ENCODE data around the gene GGA1. TPM values are rescaled to one million over a fixed set of nuclear protein-coding genes. Genes with fewer than 3 reads are reported as not detected.
"Not testable (repeated sequence)": the region's sequence is repeated elsewhere in the genome, so short reads cannot be mapped to it uniquely, and the experiment has no call there.

GGA1 gene
- total RNA-seq, 1 donor from 2014 or later, result 15.7 TPM

GRCh38 chr22:37643225-37643847 lies 34.7 kb downstream of the GGA1 start:
- no peak overlapping the region for H3K4me3 ChIP-seq (ENCODE audit: low read length in 3 of 3)
- H3K9ac ChIP-seq (ENCODE audit: low read depth in 1 of 3, low read length in 3 of 3), result peak overlapping the region in 2 of 3 donors; percentile 33 to 45
- peaks cover 0 to 20% (median 17%) of the 10 kb centered on the region in 3 donors for H3K4me1 ChIP-seq (ENCODE audit: control insufficient read depth in 3 of 3, insufficient read depth in 3 of 3, low read length in 3 of 3)
- no peak overlapping the region for H3K27ac ChIP-seq (ENCODE audit: low read depth, low read length)
- H3K9me3 ChIP-seq (ENCODE audit: control insufficient read depth in 3 of 3, low read length in 3 of 3), result no peaks in the 10 kb centered on the region
- H3K27me3 ChIP-seq (ENCODE audit: control insufficient read depth in 3 of 3, insufficient read depth in 3 of 3, low read length in 3 of 3), result peaks cover 3 to 24% (median 11%) of the 10 kb centered on the region in 3 donors
- no peaks in the 10 kb centered on the region for H3K36me3 ChIP-seq (ENCODE audit: control insufficient read depth in 3 of 3, insufficient read depth in 3 of 3, low read length in 3 of 3)

GRCh38 chr22:37647317-37647716 lies 38.7 kb downstream of the GGA1 start:
- no peak overlapping the region for H3K27ac ChIP-seq (ENCODE audit: low read depth, low read length)
- H3K4me1 ChIP-seq (ENCODE audit: control insufficient read depth in 3 of 3, insufficient read depth in 3 of 3, low read length in 3 of 3), result peaks cover 0 to 9% (median 8%) of the 10 kb centered on the region in 3 donors
- no peaks in the 10 kb centered on the region for H3K36me3 ChIP-seq (ENCODE audit: control insufficient read depth in 3 of 3, insufficient read depth in 3 of 3, low read length in 3 of 3)
- no peak overlapping the region for H3K9ac ChIP-seq (ENCODE audit: low read depth in 1 of 3, low read length in 3 of 3)
- no peak overlapping the region for H3K4me3 ChIP-seq (ENCODE audit: low read length in 3 of 3)
- H3K27me3 ChIP-seq (ENCODE audit: control insufficient read depth in 3 of 3, insufficient read depth in 3 of 3, low read length in 3 of 3), result no peaks in the 10 kb centered on the region
- no peaks in the 10 kb centered on the region for H3K9me3 ChIP-seq (ENCODE audit: control insufficient read depth in 3 of 3, low read length in 3 of 3)

- Histone ChIP-seq H3K4me1 (ENCODE audit: control insufficient read depth in 3 of 3, insufficient read depth in 3 of 3, low read length in 3 of 3) (peaks cover 0 to 9% (median 8%) of the 10 kb centered on the region in 3 donors), H3K9me3 (ENCODE audit: control insufficient read depth in 3 of 3, low read length in 3 of 3) (no peaks in the 10 kb centered on the region), H3K36me3 (ENCODE audit: control insufficient read depth in 3 of 3, insufficient read depth in 3 of 3, low read length in 3 of 3) (no peaks in the 10 kb centered on the region), H3K27me3 (ENCODE audit: control insufficient read depth in 3 of 3, insufficient read depth in 3 of 3, low read length in 3 of 3) (no peaks in the 10 kb centered on the region), H3K27ac (ENCODE audit: low read depth, low read length) (no peak overlapping the region), H3K4me3 (ENCODE audit: low read length in 3 of 3) (no peak overlapping the region), H3K9ac (ENCODE audit: low read depth in 1 of 3, low read length in 3 of 3) (no peak overlapping the region)
Measured at GRCh38 chr22:37647928-37648327, 39.3 kb downstream of the GGA1 start.

GRCh38 chr22:37650463-37651136 lies 42.0 kb downstream of the GGA1 start:
- H3K27ac ChIP-seq (ENCODE audit: low read depth, low read length), result no peak overlapping the region

GRCh38 chr22:37654563-37655251 lies 46.1 kb downstream of the GGA1 start:
- peaks cover 13 to 14% (median 14%) of the 10 kb centered on the region in 3 donors for H3K4me1 ChIP-seq (ENCODE audit: control insufficient read depth in 3 of 3, insufficient read depth in 3 of 3, low read length in 3 of 3)
- no peaks in the 10 kb centered on the region for H3K27me3 ChIP-seq (ENCODE audit: control insufficient read depth in 3 of 3, insufficient read depth in 3 of 3, low read length in 3 of 3)
- no peaks in the 10 kb centered on the region for H3K9me3 ChIP-seq (ENCODE audit: control insufficient read depth in 3 of 3, low read length in 3 of 3)
- H3K4me3 ChIP-seq (ENCODE audit: low read length in 3 of 3), result no peak overlapping the region
- no peak overlapping the region for H3K9ac ChIP-seq (ENCODE audit: low read depth in 1 of 3, low read length in 3 of 3)
- H3K27ac ChIP-seq (ENCODE audit: low read depth, low read length), result no peak overlapping the region
- peaks cover 0 to 3% (median 0%) of the 10 kb centered on the region in 3 donors for H3K36me3 ChIP-seq (ENCODE audit: control insufficient read depth in 3 of 3, insufficient read depth in 3 of 3, low read length in 3 of 3)

More at GRCh38 chr22:37650463-37651136, 42.0 kb downstream of the GGA1 start:
- no peaks in the 10 kb centered on the region for H3K4me1 ChIP-seq (ENCODE audit: control insufficient read depth in 3 of 3, insufficient read depth in 3 of 3, low read length in 3 of 3)
- H3K36me3 ChIP-seq (ENCODE audit: control insufficient read depth in 3 of 3, insufficient read depth in 3 of 3, low read length in 3 of 3), result peaks cover 0 to 3% (median 0%) of the 10 kb centered on the region in 3 donors
- no peak overlapping the region for H3K4me3 ChIP-seq (ENCODE audit: low read length in 3 of 3)
- no peaks in the 10 kb centered on the region for H3K27me3 ChIP-seq (ENCODE audit: control insufficient read depth in 3 of 3, insufficient read depth in 3 of 3, low read length in 3 of 3)
- no peaks in the 10 kb centered on the region for H3K9me3 ChIP-seq (ENCODE audit: control insufficient read depth in 3 of 3, low read length in 3 of 3)
- no peak overlapping the region for H3K9ac ChIP-seq (ENCODE audit: low read depth in 1 of 3, low read length in 3 of 3)

GRCh38 chr22:37655252-37655563 lies 46.6 kb downstream of the GGA1 start:
- Histone ChIP-seq H3K27me3 (ENCODE audit: control insufficient read depth in 3 of 3, insufficient read depth in 3 of 3, low read length in 3 of 3) (no peaks in the 10 kb centered on the region), H3K9me3 (ENCODE audit: control insufficient read depth in 3 of 3, low read length in 3 of 3) (no peaks in the 10 kb centered on the region), H3K27ac (ENCODE audit: low read depth, low read length) (no peak overlapping the region), H3K4me3 (ENCODE audit: low read length in 3 of 3) (no peak overlapping the region), H3K36me3 (ENCODE audit: control insufficient read depth in 3 of 3, insufficient read depth in 3 of 3, low read length in 3 of 3) (peaks cover 0 to 3% (median 0%) of the 10 kb centered on the region in 3 donors), H3K9ac (ENCODE audit: low read depth in 1 of 3, low read length in 3 of 3) (no peak overlapping the region), H3K4me1 (ENCODE audit: control insufficient read depth in 3 of 3, insufficient read depth in 3 of 3, low read length in 3 of 3) (peaks cover 18 to 19% (median 19%) of the 10 kb centered on the region in 3 donors)

- Histone ChIP-seq H3K9ac (ENCODE audit: low read depth in 1 of 3, low read length in 3 of 3) (peak overlapping the region in 1 of 3 donors; percentile 16), H3K4me1 (ENCODE audit: control insufficient read depth in 3 of 3, insufficient read depth in 3 of 3, low read length in 3 of 3) (peaks cover 32 to 33% (median 33%) of the 10 kb centered on the region in 3 donors)
- not testable (repeated sequence) for H3K36me3 ChIP-seq (ENCODE audit: control insufficient read depth in 3 of 3, insufficient read depth in 3 of 3, low read length in 3 of 3); H3K27me3 ChIP-seq (ENCODE audit: control insufficient read depth in 3 of 3, insufficient read depth in 3 of 3, low read length in 3 of 3); H3K9me3 ChIP-seq (ENCODE audit: control insufficient read depth in 3 of 3, low read length in 3 of 3); H3K4me3 ChIP-seq (ENCODE audit: low read length in 3 of 3); H3K27ac ChIP-seq (ENCODE audit: low read depth, low read length)
Measured at GRCh38 chr22:37656583-37656982, 47.9 kb downstream of the GGA1 start.

- H3K27ac ChIP-seq (ENCODE audit: low read depth, low read length), result peak overlapping the region; percentile 68
- no peaks in the 10 kb centered on the region for H3K27me3 ChIP-seq (ENCODE audit: control insufficient read depth in 3 of 3, insufficient read depth in 3 of 3, low read length in 3 of 3)
- peaks cover 38 to 40% (median 39%) of the 10 kb centered on the region in 3 donors for H3K4me1 ChIP-seq (ENCODE audit: control insufficient read depth in 3 of 3, insufficient read depth in 3 of 3, low read length in 3 of 3)
- H3K9ac ChIP-seq (ENCODE audit: low read depth in 1 of 3, low read length in 3 of 3), result peak overlapping the region; percentile 51 to 90 (median 80)
- H3K36me3 ChIP-seq (ENCODE audit: control insufficient read depth in 3 of 3, insufficient read depth in 3 of 3, low read length in 3 of 3), result peaks cover 0 to 3% (median 0%) of the 10 kb centered on the region in 3 donors
- no peaks in the 10 kb centered on the region for H3K9me3 ChIP-seq (ENCODE audit: control insufficient read depth in 3 of 3, low read length in 3 of 3)
- peak overlapping the region; percentile 70 to 92 (median 84) for H3K4me3 ChIP-seq (ENCODE audit: low read length in 3 of 3)
Measured at GRCh38 chr22:37657590-37658132, 49.0 kb downstream of the GGA1 start.

GRCh38 chr22:37658133-37659065 lies 49.8 kb downstream of the GGA1 start, which contains the start of gene PDXP:
Gene PDXP, plus strand, starts transcription at chr22:37658723. Its CDS starts 60 bp downstream, at chr22:37658783.
- H3K9me3 ChIP-seq (ENCODE audit: control insufficient read depth in 3 of 3, low read length in 3 of 3), result no peaks in the 10 kb centered on the region
- peak within 1 kb of the TSS; percentile 68 for H3K27ac ChIP-seq (ENCODE audit: low read depth, low read length)
- peaks cover 0 to 2% (median 0%) of the 10 kb centered on the region in 3 donors for H3K36me3 ChIP-seq (ENCODE audit: control insufficient read depth in 3 of 3, insufficient read depth in 3 of 3, low read length in 3 of 3)
- H3K27me3 ChIP-seq (ENCODE audit: control insufficient read depth in 3 of 3, insufficient read depth in 3 of 3, low read length in 3 of 3), result no peaks in the 10 kb centered on the region
- peak within 1 kb of the TSS; percentile 83 to 92 (median 84) for H3K4me3 ChIP-seq (ENCODE audit: low read length in 3 of 3)
- peaks cover 39 to 42% (median 40%) of the 10 kb centered on the region in 3 donors for H3K4me1 ChIP-seq (ENCODE audit: control insufficient read depth in 3 of 3, insufficient read depth in 3 of 3, low read length in 3 of 3)
- peak within 1 kb of the TSS; percentile 72 to 90 (median 88) for H3K9ac ChIP-seq (ENCODE audit: low read depth in 1 of 3, low read length in 3 of 3)

Measured in skeletal muscle tissue (tissue), 4 donors.